Medulla oblongata (tissue), 1 donor: ENCODE results near the gene UTS2B.
"Not testable (repeated sequence)": the region's sequence is repeated elsewhere in the genome, so short reads cannot be mapped to it uniquely, and the experiment has no call there.

Source experiments
- DNase-seq: peaks from one replicate; pipeline ENCODE4 v3.0.0-alpha.2; 2015; ENCODE audit errors: extremely low spot score

Gene UTS2B

GRCh38 chr3:191282251-191283185, 47.8 kb downstream of the UTS2B start:
- no peak for DNase-seq

- no peak for DNase-seq
These were observed 49.4 kb downstream of the UTS2B start for GRCh38 chr3:191280882-191281281.

- no peak for DNase-seq
These were observed 50.2 kb downstream of the UTS2B start for GRCh38 chr3:191280111-191280510.

GRCh38 chr3:191275751-191276150, 54.6 kb downstream of the UTS2B start:
- no peak for DNase-seq

- DNase-seq: not testable (repeated sequence)
These were observed 55.1 kb downstream of the UTS2B start for GRCh38 chr3:191275244-191275643.

- no peak for DNase-seq
These were observed 60.8 kb downstream of the UTS2B start for GRCh38 chr3:191269289-191270085.

GRCh38 chr3:191268737-191269136, 61.6 kb downstream of the UTS2B start:
- DNase-seq: no peak

- DNase-seq: no peak
These were observed 66.5 kb downstream of the UTS2B start for GRCh38 chr3:191263850-191264249.

- DNase-seq: no peak
These were observed 67.0 kb downstream of the UTS2B start for GRCh38 chr3:191263365-191263764.

GRCh38 chr3:191262650-191263049, 67.7 kb downstream of the UTS2B start:
- DNase-seq: no peak

GRCh38 chr3:191261304-191261638, 69.1 kb downstream of the UTS2B start:
- DNase-seq: no peak

- no peak for DNase-seq
These were observed 69.7 kb downstream of the UTS2B start for GRCh38 chr3:191260431-191261303.

GRCh38 chr3:191259486-191259885, 70.8 kb downstream of the UTS2B start:
- no peak for DNase-seq

- no peak for DNase-seq
These were observed 73.0 kb downstream of the UTS2B start for GRCh38 chr3:191257286-191257685.

GRCh38 chr3:191256405-191256804, 73.9 kb downstream of the UTS2B start:
- DNase-seq: no peak

- DNase-seq: no peak
These were observed 75.2 kb downstream of the UTS2B start for GRCh38 chr3:191255156-191255555.

GRCh38 chr3:191254098-191254873, 76.0 kb downstream of the UTS2B start:
- no peak for DNase-seq

- peak; percentile 29 for DNase-seq
These were observed 77.1 kb downstream of the UTS2B start for GRCh38 chr3:191253089-191253799.

GRCh38 chr3:191246630-191247029, 83.7 kb downstream of the UTS2B start:
- DNase-seq: no peak

GRCh38 chr3:191246034-191246433, 84.3 kb downstream of the UTS2B start:
- peak; percentile 82 for DNase-seq
